Measurements from ENCODE around the gene JAZF1.

The JAZF1 gene

GRCh38 chr7:28135760-28136159 is 44.8 kb downstream of the JAZF1 start:
- H3K4me3 ChIP-seq (ENCODE audit: low read depth, low read length) = no peak overlapping the region
- no peak for DNase-seq (ENCODE audit: low read depth)
- TF ChIP-seq CTCF (IDR thresholded peaks at IDR 0.05; ENCODE audit: control insufficient read depth, extremely low read depth, insufficient read depth) = no peak

GRCh38 chr7:28135315-28135714 is 45.3 kb downstream of the JAZF1 start:
- H3K4me3 ChIP-seq (ENCODE audit: low read depth, low read length) = no peak overlapping the region
- no peak for TF ChIP-seq CTCF (IDR thresholded peaks at IDR 0.05; ENCODE audit: control insufficient read depth, extremely low read depth, insufficient read depth)
- DNase-seq (ENCODE audit: low read depth) = no peak

GRCh38 chr7:28133872-28134271 is 46.7 kb downstream of the JAZF1 start:
- no peak for TF ChIP-seq CTCF (IDR thresholded peaks at IDR 0.05; ENCODE audit: control insufficient read depth, extremely low read depth, insufficient read depth)
- no peak for DNase-seq (ENCODE audit: low read depth)
- no peak overlapping the region for H3K4me3 ChIP-seq (ENCODE audit: low read depth, low read length)

GRCh38 chr7:28132959-28133870 is 47.4 kb downstream of the JAZF1 start:
- H3K4me3 ChIP-seq (ENCODE audit: low read depth, low read length) = no peak overlapping the region
- no peak for TF ChIP-seq CTCF (IDR thresholded peaks at IDR 0.05; ENCODE audit: control insufficient read depth, extremely low read depth, insufficient read depth)
- no peak for DNase-seq (ENCODE audit: low read depth)

GRCh38 chr7:28130277-28130676 is 50.3 kb downstream of the JAZF1 start:
- no peak for DNase-seq (ENCODE audit: low read depth)

GRCh38 chr7:28128608-28129007 is 52.0 kb downstream of the JAZF1 start:
- no peak for TF ChIP-seq CTCF (IDR thresholded peaks at IDR 0.05; ENCODE audit: control insufficient read depth, extremely low read depth, insufficient read depth)
- no peak for DNase-seq (ENCODE audit: low read depth)
- no peak overlapping the region for H3K4me3 ChIP-seq (ENCODE audit: low read depth, low read length)

More at GRCh38 chr7:28130277-28130676, 50.3 kb downstream of the JAZF1 start:
- TF ChIP-seq CTCF (IDR thresholded peaks at IDR 0.05; ENCODE audit: control insufficient read depth, extremely low read depth, insufficient read depth) = no peak
- H3K4me3 ChIP-seq (ENCODE audit: low read depth, low read length) = no peak overlapping the region

Data from LNCaP clone FGC (cell line).